Measurements from ENCODE around the gene ZNF668. TPM values are rescaled to one million over a fixed set of nuclear protein-coding genes. Genes with fewer than 3 reads are reported as not detected.

ZNF668 gene
- total RNA-seq, 6 experiments from 2014 or later: 2.0 to 4.6 (median 3.5) TPM

- no peak overlapping the region for H3K27ac ChIP-seq
- no peak for DNase-seq
- intact Hi-C loops (cut with DNase I): no loop called here
- no peak for ATAC-seq
- no peaks in the 10 kb centered on the region for H3K36me3 ChIP-seq
- H3K27me3 ChIP-seq: no peaks in the 10 kb centered on the region
- H3K4me3 ChIP-seq: no peak overlapping the region
- H3K4me1 ChIP-seq: no peaks in the 10 kb centered on the region
- no CpG with 5 or more reads among the region's 54 CpGs for WGBS (ENCODE audit: insufficient coverage, low coverage, low lambda C conversion rate, missing lambda C conversion rate)
- TF ChIP-seq CTCF (IDR thresholded peaks at IDR 0.05) (no peak), POLR2A (IDR thresholded peaks at IDR 0.05) (no peak)
- no peaks in the 10 kb centered on the region for H3K9me3 ChIP-seq
Measured at GRCh38 chr16:31061813-31062440, 12.1 kb downstream of the ZNF668 start.

- no peaks in the 10 kb centered on the region for H3K36me3 ChIP-seq
Measured at GRCh38 chr16:31061126-31061812, 12.8 kb downstream of the ZNF668 start.

GRCh38 chr16:31055613-31056012 is 18.4 kb downstream of the ZNF668 start:
- Histone ChIP-seq H3K36me3 (no peaks in the 10 kb centered on the region), H3K27me3 (no peaks in the 10 kb centered on the region), H3K4me3 (no peak overlapping the region), H3K27ac (no peak overlapping the region), H3K9me3 (no peaks in the 10 kb centered on the region), H3K4me1 (no peaks in the 10 kb centered on the region)
- no peak for DNase-seq
- no peak for ATAC-seq
- 80% methylated on average over 4 of the region's 4 CpGs for WGBS (ENCODE audit: insufficient coverage, low coverage, low lambda C conversion rate, missing lambda C conversion rate)
- intact Hi-C loops (cut with DNase I): no loop called here
- TF ChIP-seq CTCF (IDR thresholded peaks at IDR 0.05): no peak
- TF ChIP-seq POLR2A (IDR thresholded peaks at IDR 0.05): no peak

More at GRCh38 chr16:31061126-31061812, 12.8 kb downstream of the ZNF668 start:
- H3K9me3 ChIP-seq: no peaks in the 10 kb centered on the region
- ATAC-seq (no peak), DNase-seq (no peak)
- no peaks in the 10 kb centered on the region for H3K27me3 ChIP-seq
- intact Hi-C loops (cut with DNase I): no loop called here
- H3K4me1 ChIP-seq: no peaks in the 10 kb centered on the region
- no peak overlapping the region for H3K27ac ChIP-seq
- WGBS (ENCODE audit: insufficient coverage, low coverage, low lambda C conversion rate, missing lambda C conversion rate): 89% methylated on average over 11 of the region's 42 CpGs
- no peak overlapping the region for H3K4me3 ChIP-seq
- TF ChIP-seq POLR2A (IDR thresholded peaks at IDR 0.05) (no peak), CTCF (IDR thresholded peaks at IDR 0.05) (no peak)

GRCh38 chr16:31052114-31052513 is 21.9 kb downstream of the ZNF668 start:
- TF ChIP-seq POLR2A (IDR thresholded peaks at IDR 0.05) (no peak), CTCF (IDR thresholded peaks at IDR 0.05) (no peak)
- intact Hi-C loops (cut with DNase I): no loop called here
- WGBS (ENCODE audit: insufficient coverage, low coverage, low lambda C conversion rate, missing lambda C conversion rate): 24% methylated on average over 2 of the region's 2 CpGs
- H3K36me3 ChIP-seq: no peaks in the 10 kb centered on the region
- H3K27me3 ChIP-seq: no peaks in the 10 kb centered on the region
- no peak overlapping the region for H3K27ac ChIP-seq
- H3K4me3 ChIP-seq: no peak overlapping the region
- peak in 3 of 4 donors; percentile 47 to 98 (median 54) for ATAC-seq
- DNase-seq: no peak
- no peaks in the 10 kb centered on the region for H3K9me3 ChIP-seq
- H3K4me1 ChIP-seq: no peaks in the 10 kb centered on the region
